HG02571 (cell line): ENCODE measurements around the gene STATH.
"Not testable (repeated sequence)": the region's sequence is repeated elsewhere in the genome, so short reads cannot be mapped to it uniquely, and the experiment has no call there.

ENCODE experiments used
- ATAC-seq: cut with Tn5 transposase; IDR thresholded peaks from one replicate; pipeline ENCODE4 v1.9.1; 2021; ENCODE audit warnings: mild to moderate bottlenecking, moderate library complexity; ENCODE audit not compliant: unreplicated experiment

STATH gene

GRCh38 chr4:69995526-69996016, at the start of gene STATH:
Gene STATH, plus strand, starts transcription at chr4:69995966. Its CDS starts 2,472 bp downstream, at chr4:69998438.
- no peak for ATAC-seq

- ATAC-seq, result no peak
Observed at GRCh38 chr4:69951602-69952001, 44.2 kb upstream of the STATH start.

- ATAC-seq, result no peak
Observed at GRCh38 chr4:69957209-69957608, 38.6 kb upstream of the STATH start.

GRCh38 chr4:69965628-69966027, 30.1 kb upstream of the STATH start, which contains the start of gene CSN2:
Gene CSN2, minus strand, starts transcription at chr4:69965728. Its CDS starts 4,733 bp downstream, at chr4:69960995.
- ATAC-seq, result no peak

- ATAC-seq, result no peak
Observed at GRCh38 chr4:69970071-69970470, 25.7 kb upstream of the STATH start.

GRCh38 chr4:69974631-69975030, 21.1 kb upstream of the STATH start:
- no peak for ATAC-seq

GRCh38 chr4:69977582-69977981, 18.2 kb upstream of the STATH start:
- no peak for ATAC-seq

GRCh38 chr4:69984030-69984443, 11.7 kb upstream of the STATH start:
- ATAC-seq, result no peak

GRCh38 chr4:69986663-69987062, 9.1 kb upstream of the STATH start:
- no peak for ATAC-seq

GRCh38 chr4:69991016-69991415, 4.8 kb upstream of the STATH start:
- ATAC-seq, result no peak

- ATAC-seq, result no peak
Observed at GRCh38 chr4:69994782-69995181, 984 bp upstream of the STATH start.

GRCh38 chr4:69999420-69999819, 3.7 kb downstream of the STATH start:
- no peak for ATAC-seq

- no peak for ATAC-seq
Observed at GRCh38 chr4:70000711-70001110, 4.9 kb downstream of the STATH start.

GRCh38 chr4:70002507-70002906, 6.7 kb downstream of the STATH start:
- no peak for ATAC-seq

- ATAC-seq, result no peak
Observed at GRCh38 chr4:70008771-70009170, 13.0 kb downstream of the STATH start.

- not testable (repeated sequence) for ATAC-seq
Observed at GRCh38 chr4:70019006-70019405, 23.2 kb downstream of the STATH start.

GRCh38 chr4:70023218-70023617, 27.5 kb downstream of the STATH start:
- ATAC-seq, result no peak

- ATAC-seq, result no peak
Observed at GRCh38 chr4:70027011-70027410, 31.2 kb downstream of the STATH start.

GRCh38 chr4:70028159-70028558, 32.4 kb downstream of the STATH start, which contains the start of gene HTN3:
Gene HTN3, plus strand, starts transcription at chr4:70028459. Its CDS starts 2,282 bp downstream, at chr4:70030741.
- ATAC-seq, result not testable (repeated sequence)

- ATAC-seq, result not testable (repeated sequence)
Observed at GRCh38 chr4:70037559-70037958, 41.8 kb downstream of the STATH start.

- ATAC-seq, result not testable (repeated sequence)
Observed at GRCh38 chr4:70039928-70040327, 44.2 kb downstream of the STATH start.

GRCh38 chr4:70041652-70042286, 46.0 kb downstream of the STATH start:
- no peak for ATAC-seq

GRCh38 chr4:70050138-70050537, 54.4 kb downstream of the STATH start, which contains the start of gene HTN1:
Gene HTN1, plus strand, starts transcription at chr4:70050438. Its CDS starts 2,639 bp downstream, at chr4:70053077.
- ATAC-seq, result not testable (repeated sequence)
